HG03039 (cell line): Measurements from ENCODE around the gene KCTD20.
"Not testable (repeated sequence)": the region's sequence is repeated elsewhere in the genome, so short reads cannot be mapped to it uniquely, and the experiment has no call there.

Experiments used
- ATAC-seq: cut with Tn5 transposase; IDR thresholded peaks from one replicate; pipeline ENCODE4 v1.9.1; 2021; ENCODE audit warnings: mild to moderate bottlenecking, moderate library complexity; ENCODE audit not compliant: unreplicated experiment

Gene KCTD20

GRCh38 chr6:36442671-36443470 is at the start of gene KCTD20, which contains the start of gene PXT1:
Gene KCTD20, plus strand, starts transcription at chr6:36443000. Its CDS starts 27,098 bp downstream, at chr6:36470098.
Gene PXT1, minus strand, starts transcription at chr6:36442854. Its CDS starts 16,772 bp downstream, at chr6:36426082.
- ATAC-seq: peak; percentile 74

GRCh38 chr6:36399970-36400369 is 42.8 kb upstream of the KCTD20 start:
- ATAC-seq: no peak

- ATAC-seq: no peak
These were observed 40.3 kb upstream of the KCTD20 start for GRCh38 chr6:36402481-36402880.

GRCh38 chr6:36404164-36404563 is 38.6 kb upstream of the KCTD20 start:
- no peak for ATAC-seq

GRCh38 chr6:36409718-36410117 is 33.1 kb upstream of the KCTD20 start:
- ATAC-seq: not testable (repeated sequence)

- no peak for ATAC-seq
These were observed 29.0 kb upstream of the KCTD20 start for GRCh38 chr6:36413489-36414480.

- ATAC-seq: no peak
These were observed 28.3 kb upstream of the KCTD20 start for GRCh38 chr6:36414481-36414880.

GRCh38 chr6:36418558-36418957 is 24.2 kb upstream of the KCTD20 start:
- no peak for ATAC-seq

- no peak for ATAC-seq
These were observed 23.5 kb upstream of the KCTD20 start for GRCh38 chr6:36419310-36419709.

GRCh38 chr6:36422714-36423100 is 20.1 kb upstream of the KCTD20 start:
- ATAC-seq: peak; percentile 12

GRCh38 chr6:36423101-36423824 is 19.5 kb upstream of the KCTD20 start:
- ATAC-seq: peak; percentile 88

GRCh38 chr6:36426622-36427021 is 16.2 kb upstream of the KCTD20 start:
- no peak for ATAC-seq

- no peak for ATAC-seq
These were observed 13.9 kb upstream of the KCTD20 start for GRCh38 chr6:36428911-36429310.

GRCh38 chr6:36430351-36430750 is 12.4 kb upstream of the KCTD20 start:
- ATAC-seq: no peak

GRCh38 chr6:36431197-36431596 is 11.6 kb upstream of the KCTD20 start:
- no peak for ATAC-seq

- no peak for ATAC-seq
These were observed 10.6 kb upstream of the KCTD20 start for GRCh38 chr6:36432151-36432671.

GRCh38 chr6:36436466-36436865 is 6.3 kb upstream of the KCTD20 start:
- no peak for ATAC-seq

- ATAC-seq: peak; percentile 48
These were observed 1.4 kb upstream of the KCTD20 start for GRCh38 chr6:36441307-36441894.

GRCh38 chr6:36442103-36442670 is 613 bp upstream of the KCTD20 start:
- ATAC-seq: no peak
